Kidney capillary endothelial cell (primary cell): Measurements from ENCODE around the gene CNDP2.
"Not testable (repeated sequence)": the region's sequence is repeated elsewhere in the genome, so short reads cannot be mapped to it uniquely, and the experiment has no call there.

ENCODE experiments used
- DNase-seq: peaks from one replicate; pipeline ENCODE4 v3.0.0-alpha.2; 2018; ENCODE audit warnings: low spot score

CNDP2 gene

DNA sequence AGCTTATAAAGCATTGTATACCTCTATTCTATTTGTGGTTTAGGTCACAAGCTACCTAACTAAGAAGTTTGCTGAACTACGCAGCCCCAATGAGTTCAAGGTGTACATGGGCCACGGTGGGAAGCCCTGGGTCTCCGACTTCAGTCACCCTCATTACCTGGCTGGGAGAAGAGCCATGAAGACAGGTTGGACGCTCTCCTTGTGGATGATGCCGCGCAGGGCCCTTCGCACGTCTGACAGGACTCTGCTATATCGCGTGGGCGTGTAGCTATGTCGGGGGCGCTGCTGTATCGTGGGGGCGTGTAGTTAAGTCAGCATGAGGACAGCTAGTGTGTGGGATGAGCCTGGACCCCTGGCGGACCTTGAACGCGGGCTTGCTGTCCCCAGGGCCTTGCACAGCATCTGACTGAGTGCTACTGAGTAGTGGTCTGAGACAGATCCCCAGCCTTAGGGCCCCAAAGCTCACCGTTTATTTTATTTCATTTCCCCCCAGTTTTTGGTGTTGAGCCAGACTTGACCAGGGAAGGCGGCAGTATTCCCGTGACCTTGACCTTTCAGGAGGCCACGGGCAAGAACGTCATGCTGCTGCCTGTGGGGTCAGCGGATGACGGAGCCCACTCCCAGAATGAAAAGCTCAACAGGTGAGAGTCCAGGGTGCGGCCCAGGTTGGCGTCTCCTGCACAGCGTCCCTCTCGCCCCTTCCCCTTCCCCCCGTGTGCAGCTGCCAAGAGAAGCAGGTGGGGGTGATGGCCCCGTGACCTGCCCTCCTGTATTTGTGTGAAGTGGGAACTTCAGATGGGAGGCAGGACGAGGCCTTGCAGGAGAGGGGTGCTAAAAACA, 22.5 kb downstream of the CNDP2 start:
- no peak for DNase-seq

- DNase-seq, result no peak
Measured at GRCh38 chr18:74519320-74520095, 23.3 kb downstream of the CNDP2 start.

GRCh38 chr18:74520096-74520833, 24.1 kb downstream of the CNDP2 start:
- DNase-seq, result no peak

GRCh38 chr18:74521068-74521725, 25.0 kb downstream of the CNDP2 start:
- no peak for DNase-seq

DNA sequence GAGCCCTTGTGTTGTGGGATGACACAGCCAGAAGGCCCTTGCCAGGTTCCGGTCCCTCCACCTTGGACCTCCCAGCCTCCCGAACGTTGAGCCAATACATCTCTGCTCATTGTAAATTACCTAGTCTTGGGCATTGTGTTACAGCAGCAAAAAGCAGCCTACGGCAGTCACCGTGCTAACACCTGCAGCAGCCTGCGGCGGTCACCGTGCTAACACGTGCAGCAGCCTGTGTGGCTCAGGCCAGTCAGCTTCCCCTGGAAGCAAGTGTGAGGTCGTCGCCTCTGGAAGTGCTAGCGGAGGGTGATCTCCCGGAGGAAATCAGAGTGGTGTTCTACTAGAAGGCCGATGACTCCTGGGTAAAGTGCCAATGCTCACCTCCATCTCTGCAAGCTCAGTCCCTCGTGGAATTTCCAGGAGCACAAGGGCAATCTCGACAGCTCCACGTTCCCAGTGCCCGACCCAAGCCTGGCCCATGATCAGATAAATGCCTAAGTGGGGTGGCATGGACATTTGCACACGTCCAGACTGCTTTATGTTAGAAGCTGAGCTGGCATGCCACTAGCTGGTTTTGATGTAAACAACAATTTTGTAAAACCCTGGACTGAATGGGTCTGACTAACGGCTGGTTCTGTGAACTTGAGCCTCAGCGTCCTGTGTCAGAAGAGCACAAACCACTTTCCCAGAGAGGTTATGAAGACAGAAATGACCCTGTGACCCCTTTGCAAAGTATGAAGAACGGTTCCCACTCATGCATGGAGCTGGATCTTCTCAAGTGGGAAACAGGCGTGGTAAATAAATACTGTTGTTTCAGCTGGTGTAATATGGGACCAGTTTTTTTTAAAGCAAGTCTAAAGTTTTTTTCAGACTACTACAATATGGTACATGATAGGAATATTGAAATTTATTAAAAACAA, 26.7 kb downstream of the CNDP2 start:
- DNase-seq, result no peak

GRCh38 chr18:74524097-74524496, 27.9 kb downstream of the CNDP2 start:
- no peak for DNase-seq

GRCh38 chr18:74524915-74525314, 28.8 kb downstream of the CNDP2 start:
- not testable (repeated sequence) for DNase-seq

DNA sequence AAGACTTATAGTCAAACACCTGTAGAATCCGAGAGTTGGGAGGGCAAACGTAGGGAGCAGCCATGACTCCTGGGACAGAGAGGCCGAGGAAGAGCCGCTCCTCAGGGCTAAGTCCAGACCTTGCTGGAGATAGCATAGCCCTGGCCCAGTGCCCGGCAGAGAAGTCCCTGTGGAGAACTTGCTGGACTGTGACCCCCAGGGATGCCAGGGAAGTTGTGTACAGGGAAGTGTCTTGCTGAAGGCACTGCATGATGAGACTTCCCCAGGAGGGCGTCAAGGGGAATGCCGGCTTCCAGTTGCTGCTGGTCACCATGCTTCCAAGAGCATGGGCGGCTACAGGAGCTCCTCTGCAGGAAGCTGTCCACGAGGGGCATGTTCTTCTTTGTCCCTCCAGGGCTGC, 29.6 kb downstream of the CNDP2 start:
- no peak for DNase-seq

GRCh38 chr18:74526488-74526887, 30.3 kb downstream of the CNDP2 start:
- DNase-seq, result no peak

DNA sequence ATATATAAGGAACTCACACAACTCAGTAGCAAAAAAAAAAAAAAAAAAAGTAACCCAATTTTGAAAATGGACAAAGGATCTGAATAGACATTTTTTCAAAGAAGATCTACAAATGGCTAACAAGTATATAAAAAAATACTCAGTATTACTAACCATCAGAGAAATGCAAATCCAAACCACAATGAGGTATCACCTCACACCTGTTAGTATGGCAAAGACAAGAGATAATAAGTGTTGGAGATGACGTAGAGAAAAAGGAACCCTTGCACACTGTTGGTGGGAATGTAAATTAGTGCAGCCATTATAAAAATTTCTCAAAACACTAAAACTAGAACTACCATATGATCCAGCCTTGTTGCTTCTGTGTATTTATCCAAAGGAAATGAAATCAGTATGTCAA, 32.3 kb downstream of the CNDP2 start:
- no peak for DNase-seq

- DNase-seq, result no peak
Measured at GRCh38 chr18:74528913-74529312, 32.8 kb downstream of the CNDP2 start.

DNA sequence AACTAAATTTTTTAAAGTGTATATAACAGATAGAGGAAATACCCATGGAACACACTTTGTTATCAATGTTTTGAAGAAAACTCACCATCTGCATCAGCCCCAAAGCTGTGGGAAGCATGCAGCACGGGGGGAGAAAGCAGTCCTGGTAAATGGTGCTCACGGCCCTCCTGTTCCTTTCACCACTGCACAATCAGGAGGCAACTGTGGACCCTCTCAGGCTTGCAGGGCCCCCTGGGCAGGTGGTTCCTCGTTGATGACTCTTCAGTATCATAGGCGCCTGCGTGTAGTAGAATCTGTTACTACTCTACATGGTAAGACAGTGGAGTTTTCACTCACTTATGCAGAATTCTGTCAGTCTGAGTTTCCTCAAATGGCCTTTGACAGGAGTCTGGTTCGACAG, 33.2 kb downstream of the CNDP2 start:
- DNase-seq, result no peak

DNA sequence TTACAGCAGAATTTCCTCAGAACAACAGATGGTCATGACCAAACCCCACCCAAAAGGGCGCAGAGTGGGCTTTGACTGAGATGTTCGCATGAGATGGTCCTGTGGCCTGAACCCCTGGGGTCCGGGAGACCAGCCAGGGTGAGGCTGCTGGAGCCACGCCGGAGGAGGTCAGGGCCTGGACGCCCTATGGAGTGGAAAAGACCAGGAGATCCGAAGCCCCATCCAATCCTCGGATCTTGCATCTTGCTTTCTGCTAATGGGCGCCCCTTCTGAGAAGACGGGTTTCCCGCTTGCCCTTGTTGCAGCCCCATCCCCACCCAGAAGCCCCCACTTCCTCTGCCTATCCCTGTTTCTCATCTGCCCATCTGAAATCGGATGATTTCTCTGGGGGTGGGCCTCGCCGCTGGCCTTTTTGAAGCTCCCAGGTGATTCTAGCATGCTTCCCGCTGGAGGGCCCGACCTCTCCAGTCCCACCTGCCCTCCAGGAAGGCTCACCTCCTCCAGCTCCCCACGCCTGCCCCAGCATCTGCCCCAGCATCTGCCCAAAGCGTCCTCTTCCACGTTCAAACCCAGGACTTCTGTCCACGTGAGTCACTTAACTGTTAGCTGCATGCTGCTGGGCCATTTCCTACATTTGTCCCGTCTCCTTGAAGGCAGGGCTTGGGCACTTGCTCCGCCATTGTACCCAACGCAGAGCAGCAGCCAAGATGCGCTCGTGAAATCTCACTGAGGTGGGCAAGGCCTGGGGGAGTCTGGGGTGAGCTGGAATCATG, 33.8 kb downstream of the CNDP2 start:
- DNase-seq, result no peak

DNA sequence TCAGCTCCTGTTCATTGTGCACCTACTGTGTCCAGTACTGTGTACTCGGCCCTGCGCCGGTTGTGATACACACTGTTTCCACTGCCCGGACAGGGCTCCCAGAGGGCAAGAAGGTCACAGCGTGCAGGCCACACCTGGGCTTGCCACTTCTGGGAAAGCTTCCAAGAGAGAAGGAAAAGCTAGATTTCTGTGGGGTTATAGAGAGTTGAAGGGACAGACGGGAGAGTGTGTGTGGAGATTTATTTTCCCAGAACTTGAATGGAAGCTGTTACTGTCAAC, 34.4 kb downstream of the CNDP2 start:
- DNase-seq, result no peak

DNA sequence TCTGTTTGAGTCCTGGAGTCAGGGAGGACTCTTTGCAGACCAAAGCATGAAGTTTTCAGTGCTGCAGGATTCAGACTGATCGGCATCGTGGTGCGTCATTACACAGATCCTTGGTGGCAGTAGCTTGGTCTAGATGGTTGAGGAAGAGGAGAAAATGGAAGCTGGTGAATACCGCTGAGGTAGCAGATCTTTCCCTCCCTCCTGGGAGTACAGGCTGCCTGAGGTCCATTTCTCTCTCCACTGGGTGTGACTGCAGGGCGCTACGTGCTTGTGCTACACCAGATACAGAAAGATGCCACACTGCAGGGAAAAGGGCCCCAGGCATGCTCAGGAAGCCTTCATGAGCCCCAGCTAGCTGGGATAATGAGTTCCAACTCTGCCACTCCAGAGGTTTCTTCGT, 34.9 kb downstream of the CNDP2 start:
- DNase-seq, result no peak

GRCh38 chr18:74532511-74533025, 36.4 kb downstream of the CNDP2 start:
- DNase-seq, result no peak

DNA sequence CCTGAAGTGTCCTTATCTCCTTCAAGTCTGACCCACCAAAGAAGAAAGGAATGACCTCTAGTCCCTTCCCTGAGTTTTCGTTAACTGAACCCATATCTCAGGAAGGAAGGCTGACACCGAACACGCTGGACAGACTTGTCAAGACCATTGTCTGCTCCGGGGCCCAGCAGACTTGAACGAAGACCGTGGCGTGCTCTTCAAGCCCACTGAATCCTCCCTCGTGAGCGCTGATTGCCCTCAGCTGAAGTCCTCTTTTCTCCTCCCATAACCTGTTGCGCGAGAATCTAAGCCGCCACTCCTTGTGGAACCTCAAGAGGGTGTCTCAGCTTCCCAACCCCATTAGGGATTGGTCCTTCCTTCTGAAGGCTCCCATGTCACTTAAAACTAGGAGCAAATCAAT, 37.5 kb downstream of the CNDP2 start:
- no peak for DNase-seq

DNA sequence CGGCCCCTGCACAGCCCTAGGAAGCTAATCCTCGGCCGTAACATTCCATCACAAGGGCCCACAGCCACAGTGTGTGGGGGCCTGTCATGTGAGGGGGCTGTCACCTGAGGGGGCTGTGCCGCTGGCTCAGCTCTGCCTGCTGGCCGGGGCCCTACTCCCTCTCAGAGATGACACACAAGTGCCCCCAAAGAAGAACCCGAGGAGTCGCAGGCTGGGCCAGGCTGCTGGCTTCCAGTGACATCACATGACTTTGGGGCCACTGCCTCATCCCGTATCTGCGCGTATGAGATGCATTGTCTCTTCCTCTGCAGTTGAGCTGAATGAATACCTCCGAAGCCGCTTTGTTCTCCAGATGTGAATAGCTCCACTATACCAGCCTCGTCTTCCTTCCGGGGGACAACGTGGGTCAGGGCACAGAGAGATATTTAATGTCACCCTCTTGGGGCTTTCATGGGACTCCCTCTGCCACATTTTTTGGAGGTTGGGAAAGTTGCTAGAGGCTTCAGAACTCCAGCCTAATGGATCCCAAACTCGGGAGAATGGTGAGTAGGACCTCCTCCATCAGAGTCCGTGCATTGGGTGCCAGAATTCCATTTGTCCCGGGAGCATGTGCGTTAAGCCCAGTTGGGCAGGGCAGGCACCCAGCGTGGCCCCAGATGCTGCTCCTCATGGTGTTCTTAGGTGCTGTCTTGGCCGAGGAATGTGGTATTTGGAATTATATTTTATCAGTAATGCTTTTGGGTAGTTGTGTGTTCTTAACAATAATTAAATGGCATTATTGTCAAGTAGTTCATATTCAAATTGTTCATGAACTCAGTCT, 38.2 kb downstream of the CNDP2 start, which contains the start of gene CNDP1:
CNDP1 (plus strand) TSS at position 351 of the 820 bp plus-strand sequence; CDS start at position 519, 168 bp downstream.
- no peak for DNase-seq

DNA sequence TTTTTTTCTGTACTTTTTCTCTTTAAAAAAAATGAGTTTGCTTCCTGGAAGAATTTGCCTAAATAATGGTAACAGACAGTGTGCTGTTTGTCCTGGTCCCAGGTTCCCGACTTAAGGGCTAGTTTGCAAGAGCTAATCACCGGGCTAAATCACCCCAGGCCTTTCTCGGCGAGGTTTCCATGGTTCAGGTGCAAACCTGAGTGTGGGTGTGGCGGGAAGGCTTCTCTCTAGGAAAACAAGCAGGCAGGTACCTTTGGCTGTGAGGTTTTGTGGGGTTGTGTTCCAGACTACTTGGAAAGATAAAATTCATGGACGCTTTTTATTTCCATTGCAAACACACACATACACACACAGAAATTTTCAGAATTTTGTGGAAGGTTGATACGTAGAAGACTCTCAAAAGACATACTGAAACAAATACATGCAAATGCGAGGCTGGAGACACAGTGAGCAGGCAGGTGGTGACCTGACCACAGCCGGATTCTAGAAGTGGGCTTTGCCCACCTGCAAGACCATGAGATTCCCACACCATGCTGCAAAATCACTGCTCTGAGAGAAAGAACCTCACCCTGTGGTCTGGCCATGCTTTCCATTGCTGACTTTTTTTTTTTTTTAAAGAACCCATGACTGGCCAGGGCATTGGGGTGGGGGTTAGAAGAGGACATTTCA, 39.0 kb downstream of the CNDP2 start:
- DNase-seq, result no peak
